HFF-Myc (cell line): Measurements from ENCODE around the gene R3HDM2.

Source experiments
- DNase-seq: peaks from one replicate; pipeline ENCODE4 v3.0.0-alpha.2; 2011; ENCODE audit warnings: low read depth; ENCODE audit errors: extremely low read depth
- H3K4me3 ChIP-seq: replicated peaks from 2 replicates; pipeline ENCODE4 v1.5.1; 2011; ENCODE audit warnings: low read depth, mild to moderate bottlenecking, control low read depth, low read length
- CTCF ChIP-seq: IDR thresholded peaks from 2 replicates; pipeline ENCODE4 v1.5.1; 2012; ENCODE audit warnings: mild to moderate bottlenecking, low read depth, low read length, control low read depth; ENCODE audit errors: missing control alignments

R3HDM2 gene

GRCh38 chr12:57386187-57386720 lies 44.6 kb downstream of the R3HDM2 start:
- no peak for DNase-seq
- TF ChIP-seq CTCF = no peak
- no peak overlapping the region for H3K4me3 ChIP-seq

- no peak for DNase-seq
- TF ChIP-seq CTCF = no peak
- no peak overlapping the region for H3K4me3 ChIP-seq
Observed at GRCh38 chr12:57385586-57385985, 45.3 kb downstream of the R3HDM2 start.

GRCh38 chr12:57384478-57384877 lies 46.4 kb downstream of the R3HDM2 start:
- no peak overlapping the region for H3K4me3 ChIP-seq
- no peak for TF ChIP-seq CTCF
- DNase-seq = no peak

- no peak for DNase-seq
- no peak overlapping the region for H3K4me3 ChIP-seq
- no peak for TF ChIP-seq CTCF
Observed at GRCh38 chr12:57381693-57382220, 49.1 kb downstream of the R3HDM2 start.

GRCh38 chr12:57380300-57380699 lies 50.5 kb downstream of the R3HDM2 start:
- TF ChIP-seq CTCF = no peak
- no peak overlapping the region for H3K4me3 ChIP-seq
- no peak for DNase-seq

- H3K4me3 ChIP-seq = no peak overlapping the region
- DNase-seq = no peak
- TF ChIP-seq CTCF = no peak
Observed at GRCh38 chr12:57377103-57377840, 53.6 kb downstream of the R3HDM2 start.
